OCI-M2 (cell line): ENCODE results near the gene STXBP4.

Experiments
- DNase-seq: peaks from one replicate; lab custom pipeline; 2025; ENCODE audit not compliant: unreplicated experiment; lab: John Stamatoyannopoulos, UW

STXBP4 gene

GRCh38 chr17:55114283-55114682 is 145.7 kb downstream of the STXBP4 start:
- no peak for DNase-seq

DNA sequence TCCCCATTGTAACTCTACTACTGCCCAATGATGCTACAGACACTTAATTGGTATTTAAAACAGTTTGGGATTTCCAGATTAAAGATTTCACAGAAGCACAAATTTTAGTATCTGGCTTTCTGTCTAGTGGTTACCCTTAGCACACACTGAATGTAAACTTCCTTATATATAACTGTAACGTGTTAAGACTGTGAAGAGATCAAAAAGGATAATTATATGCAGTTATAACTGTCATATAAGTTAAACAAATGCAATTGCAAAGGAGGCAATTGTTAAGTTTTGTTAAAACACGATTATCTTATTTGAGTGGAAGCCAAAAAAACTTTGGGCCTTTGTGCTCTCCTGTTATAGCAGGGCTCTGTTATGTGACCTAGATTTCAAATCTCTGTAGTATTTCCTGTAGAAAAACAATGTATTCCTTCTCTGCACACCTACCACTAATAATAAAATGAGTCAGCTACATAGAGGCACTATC is 147.9 kb downstream of the STXBP4 start:
- DNase-seq: no peak

- no peak for DNase-seq
Observed at GRCh38 chr17:55117164-55117563, 148.6 kb downstream of the STXBP4 start.

GRCh38 chr17:55120651-55121050 is 152.1 kb downstream of the STXBP4 start:
- DNase-seq: no peak

GRCh38 chr17:55121268-55121667 is 152.7 kb downstream of the STXBP4 start:
- no peak for DNase-seq

- no peak for DNase-seq
Observed at GRCh38 chr17:55122114-55122513, 153.5 kb downstream of the STXBP4 start.

DNA sequence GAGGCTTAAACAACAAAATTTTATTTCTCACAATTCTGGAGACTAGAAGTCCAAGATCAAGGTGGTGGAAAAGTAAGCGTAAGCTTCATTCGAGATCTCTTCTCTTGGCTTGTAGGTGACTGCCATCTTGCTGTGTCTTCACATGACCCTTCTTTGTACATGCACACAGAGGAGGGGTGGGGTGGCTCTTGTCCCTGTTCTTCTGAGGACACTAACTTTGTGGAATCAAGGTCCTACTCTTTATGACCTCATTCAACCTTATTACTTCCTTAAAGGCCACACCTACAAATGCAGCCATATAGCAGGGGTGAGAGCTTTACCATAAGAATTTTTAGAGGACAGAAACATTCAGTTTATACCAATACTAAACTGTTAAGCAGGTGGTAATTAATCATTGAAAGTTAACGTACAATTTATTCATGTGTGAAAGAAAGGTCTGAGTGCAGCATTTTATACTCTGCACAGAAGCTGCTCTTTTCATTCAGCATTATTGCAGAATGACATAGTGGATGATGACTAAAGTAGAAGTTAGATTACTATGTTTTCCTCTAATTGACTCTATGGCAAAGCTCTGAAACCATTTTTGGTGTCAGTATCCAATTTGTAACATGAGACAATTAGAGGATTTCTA is 156.3 kb downstream of the STXBP4 start:
- DNase-seq: no peak

- no peak for DNase-seq
Observed at GRCh38 chr17:55133583-55133982, 165.0 kb downstream of the STXBP4 start.

GRCh38 chr17:55134486-55135157 is 166.1 kb downstream of the STXBP4 start:
- no peak for DNase-seq

- no peak for DNase-seq
Observed at GRCh38 chr17:55140809-55141208, 172.2 kb downstream of the STXBP4 start.

DNA sequence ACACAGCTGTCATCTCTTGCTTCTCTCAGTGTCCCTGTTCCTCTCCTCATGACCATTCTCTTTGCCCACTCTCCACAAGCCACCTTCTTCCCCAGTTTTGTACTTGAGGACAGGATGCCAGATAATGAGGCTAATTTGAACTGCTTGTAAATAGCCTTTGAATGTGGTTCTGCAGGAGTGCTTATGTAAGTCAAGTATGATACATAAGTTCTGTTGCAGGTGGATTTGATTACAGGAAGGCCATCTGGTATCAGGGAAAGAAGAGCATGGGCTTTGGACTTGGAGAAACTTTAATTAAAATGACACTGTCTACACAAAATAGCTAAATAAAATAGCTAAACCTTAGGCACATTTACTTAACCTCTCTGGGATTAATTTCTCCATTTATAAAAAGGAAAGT is 176.0 kb downstream of the STXBP4 start:
- no peak for DNase-seq

DNA sequence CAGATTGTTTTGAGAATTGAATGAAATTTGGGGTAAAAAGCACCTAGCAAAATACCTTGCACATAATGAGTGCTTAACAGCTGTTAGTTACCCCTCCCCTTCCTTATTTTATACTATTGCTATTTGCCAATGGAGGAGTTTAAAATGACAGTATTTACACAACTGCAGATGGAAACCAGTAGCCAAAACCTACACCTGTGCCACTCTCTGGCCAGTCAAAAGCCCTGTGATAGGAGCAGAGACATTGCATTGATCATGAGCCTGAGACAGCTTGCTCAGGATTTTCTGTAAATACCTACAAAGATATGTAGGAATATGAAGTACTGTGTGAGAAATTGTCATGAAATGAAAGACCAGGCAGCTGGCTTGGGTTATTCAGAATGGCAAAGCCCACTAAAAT is 180.9 kb downstream of the STXBP4 start:
- DNase-seq: no peak

DNA sequence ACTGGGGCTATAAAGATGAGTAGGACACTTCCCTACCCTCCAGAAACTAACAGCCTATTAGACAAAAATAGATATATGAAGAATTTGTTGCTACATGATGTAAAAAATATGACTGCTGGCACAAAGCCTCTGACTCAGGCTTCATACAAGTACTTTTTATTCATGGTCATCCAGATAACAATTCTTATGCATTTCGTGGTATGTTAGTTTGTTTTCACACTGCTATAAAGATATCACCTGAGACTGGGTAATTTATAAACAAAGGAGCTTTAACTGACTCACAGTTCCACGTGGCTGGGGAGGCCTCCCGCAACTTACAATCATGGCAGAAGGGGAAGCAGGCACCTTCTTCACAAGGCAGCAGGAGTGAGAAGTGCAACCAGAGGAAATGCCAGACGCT is 183.7 kb downstream of the STXBP4 start:
- DNase-seq: no peak

- DNase-seq: no peak
Observed at GRCh38 chr17:55154101-55154500, 185.5 kb downstream of the STXBP4 start.

DNA sequence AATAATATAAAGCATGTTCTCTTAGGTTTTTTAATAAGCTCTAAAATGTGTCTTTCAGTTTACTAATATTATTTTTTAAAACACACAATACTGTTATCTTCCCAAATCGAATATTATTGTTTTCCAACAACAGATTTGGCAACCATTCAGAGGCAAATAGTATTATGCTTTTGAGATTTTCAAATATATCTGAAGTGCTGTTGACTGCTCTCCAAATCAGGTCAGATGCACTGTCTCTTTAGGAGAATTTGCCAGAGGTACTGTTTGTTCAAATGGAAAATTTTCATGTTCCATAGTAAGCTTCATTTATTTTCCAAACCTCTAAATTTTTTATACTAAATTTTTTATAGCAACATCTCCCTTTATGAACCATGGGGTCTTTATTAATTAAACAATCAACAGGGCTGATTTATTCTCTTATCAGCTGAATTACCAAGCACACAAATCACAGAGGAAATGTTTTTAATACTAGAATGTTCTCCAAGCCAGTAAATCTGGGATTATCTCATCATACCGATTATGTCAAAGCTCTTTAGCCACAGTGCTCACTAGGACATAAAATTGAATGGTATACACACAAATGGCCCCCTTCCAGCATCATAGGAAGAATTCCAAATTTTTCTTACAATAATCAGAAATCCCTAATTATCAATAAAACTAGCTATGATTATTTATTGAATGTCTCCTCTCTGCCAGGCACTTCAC is 187.4 kb downstream of the STXBP4 start:
- no peak for DNase-seq

DNA sequence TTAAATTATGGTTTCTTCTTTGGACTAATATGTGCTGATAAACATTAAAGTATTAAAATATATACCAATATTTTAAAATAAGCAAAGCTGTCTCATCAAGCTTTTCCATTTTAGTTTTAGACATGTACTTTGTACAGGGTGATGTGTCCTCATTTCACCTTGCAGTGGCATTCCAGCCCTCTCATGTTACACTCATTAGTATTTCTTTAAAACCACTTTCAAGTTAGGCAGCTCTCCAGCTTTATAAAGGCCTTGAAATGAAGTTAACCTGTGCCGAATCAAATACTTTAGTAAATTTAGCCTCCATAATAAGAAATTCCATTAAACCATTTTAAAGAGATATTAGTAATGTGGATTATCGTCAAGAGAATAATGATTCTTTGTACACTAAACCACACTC is 188.6 kb downstream of the STXBP4 start:
- no peak for DNase-seq

DNA sequence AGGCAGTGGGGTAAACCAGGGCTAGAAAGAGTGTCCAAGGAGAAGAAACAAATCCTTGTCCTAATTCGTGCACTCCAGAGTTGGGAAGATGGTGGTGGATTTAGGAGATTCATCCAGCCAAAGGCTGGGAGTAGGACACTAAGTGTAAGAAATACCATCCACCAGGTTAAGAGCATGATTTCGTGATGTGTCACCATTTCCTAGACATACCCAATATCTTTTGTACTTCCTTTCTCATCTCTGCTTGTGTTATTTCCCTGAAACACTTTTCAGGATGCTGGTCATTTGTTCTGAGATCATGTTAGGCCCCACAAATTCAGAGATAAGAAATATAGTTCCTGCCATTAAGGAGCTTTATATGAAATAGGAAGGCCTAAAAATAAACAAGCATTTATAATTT is 189.9 kb downstream of the STXBP4 start:
- no peak for DNase-seq

DNA sequence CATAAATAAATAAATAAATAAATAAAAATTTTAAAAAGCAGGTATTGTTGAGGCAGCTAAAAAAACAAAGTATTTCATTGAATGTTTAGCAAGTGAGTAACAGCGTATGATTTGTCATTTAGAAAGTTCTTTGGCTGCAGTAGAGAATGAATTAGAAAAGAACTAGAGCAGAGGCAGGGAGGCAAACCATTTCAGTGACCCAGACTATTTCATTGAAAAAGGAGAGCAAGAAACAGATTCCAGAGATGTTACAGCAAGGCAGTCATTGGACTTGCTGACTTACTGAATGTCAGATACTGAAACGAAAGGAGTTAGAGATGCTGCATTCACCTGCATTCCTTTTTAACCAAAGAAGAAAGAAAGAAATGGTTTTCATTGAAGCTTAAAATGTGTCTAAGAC is 190.7 kb downstream of the STXBP4 start:
- DNase-seq: no peak

DNA sequence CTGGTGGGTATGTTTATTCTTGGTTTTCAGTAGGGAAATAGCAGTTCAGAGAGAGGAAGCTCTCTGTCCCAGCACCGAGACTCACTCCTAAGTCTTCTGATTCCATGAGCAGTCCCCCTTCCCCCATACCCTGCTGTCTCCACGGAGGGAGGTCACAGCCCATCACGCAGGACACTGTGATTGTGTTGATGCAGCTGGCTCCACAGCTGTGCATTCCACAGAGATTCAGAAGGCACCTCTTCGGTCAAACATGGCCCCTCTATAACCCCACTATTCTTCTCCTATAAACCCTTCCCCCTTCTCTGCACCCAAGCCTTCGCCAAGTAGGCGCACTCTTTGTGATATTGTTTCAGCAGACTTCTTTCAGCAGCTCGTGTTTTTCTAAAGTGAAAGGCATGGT is 191.9 kb downstream of the STXBP4 start:
- DNase-seq: no peak

DNA sequence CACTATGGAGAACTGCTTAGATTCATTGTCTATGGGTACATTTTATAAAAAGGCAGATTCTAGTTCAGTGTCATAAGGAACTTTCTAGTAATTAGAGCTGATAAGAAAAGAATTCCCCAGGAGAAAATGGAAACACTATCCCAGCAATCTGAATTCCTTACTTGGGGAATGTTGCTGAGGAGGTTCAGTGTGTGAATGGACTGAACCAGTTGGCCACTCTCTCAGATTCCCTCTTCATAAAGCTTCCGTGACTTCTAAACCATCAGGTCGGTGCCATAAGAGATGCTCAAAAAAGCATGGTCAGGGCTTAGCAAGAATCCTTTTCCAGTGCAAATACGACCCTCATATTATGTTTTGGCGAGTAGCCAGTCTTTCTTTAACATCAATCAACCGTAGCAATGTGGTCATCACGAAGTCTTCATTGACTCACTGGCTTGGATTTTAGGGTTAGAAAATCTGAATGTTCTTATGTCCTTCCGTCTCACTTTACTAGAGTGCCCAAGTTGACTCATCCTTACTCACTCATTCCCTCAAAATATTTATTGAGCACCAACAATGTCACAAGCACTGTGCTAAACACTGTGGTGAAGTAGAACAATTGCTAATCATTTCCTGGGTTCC is 193.5 kb downstream of the STXBP4 start:
- DNase-seq: no peak

DNA sequence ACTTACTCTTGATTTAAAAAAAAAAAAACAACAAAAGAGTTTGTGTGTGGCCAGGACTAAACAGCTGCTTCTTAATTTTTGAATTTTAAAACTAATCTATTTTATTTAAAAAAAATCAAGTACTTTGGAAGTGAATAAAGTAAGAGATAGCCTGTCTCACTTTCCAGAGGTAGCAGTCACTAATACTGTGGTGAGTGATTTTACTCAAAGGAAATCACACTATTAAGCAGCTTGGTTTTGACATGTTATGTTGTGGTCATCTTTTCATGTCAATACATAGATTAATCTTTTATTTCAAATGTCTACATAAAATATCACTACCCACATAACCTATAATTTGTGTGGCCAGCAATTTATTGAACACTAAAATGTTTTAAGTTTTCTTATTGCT is 194.0 kb downstream of the STXBP4 start:
- DNase-seq: no peak

GRCh38 chr17:55163408-55163807 is 194.8 kb downstream of the STXBP4 start:
- no peak for DNase-seq
